HepG2 (cell line): ENCODE data around the gene ZNF771. TPM values are rescaled to one million over a fixed set of nuclear protein-coding genes. Genes with fewer than 3 reads are reported as not detected.
A peak's percentile ranks its signal among the peaks of the same experiment; 100 is the strongest.

Source experiments
- ATAC-seq: fragments of 200-7000 bp; cut with Tn5 transposase; 3 replicates; pipeline ENCODE4 v1.9.1; 2020; ENCODE audit warnings: mild to moderate bottlenecking, moderate library complexity
- BruUV-seq: library from RNA; stranded (reverse); fragments of 400-500 nt; replicated peaks from 2 replicates; lab custom pipeline; 2021; lab: Mats Ljungman, UMichigan
- CTCF ChIA-PET: fragments of 300-600 bp; formaldehyde crosslinking; extraction: SDS; loops from one replicate; lab custom pipeline; 2021; ENCODE audit warnings: low total read pairs, inconsistent platforms, low intra/inter-chr PET ratio; lab: Yijun Ruan, JAX
- POLR2A ChIA-PET: fragments of 350-600 bp; sonication (Branson Sonifier 250); formaldehyde crosslinking; loops from one replicate; lab custom pipeline; 2020; ENCODE audit warnings: antibody characterized with exemption, inconsistent platforms; lab: Yijun Ruan, JAX
- DNase-seq: peaks from one replicate; pipeline ENCODE4 v3.0.0-alpha.2; 2015; ENCODE audit warnings: low spot score
- FAIRE-seq: peaks from 3 replicates; lab custom pipeline; 2011; peaks lifted over from hg19 to GRCh38; lab: Jason Lieb, UNC
- H2AFZ ChIP-seq: one replicate; pipeline ENCODE4 v1.6.1; 2011; ENCODE audit warnings: low read length, inconsistent platforms
- H3K27ac ChIP-seq: fragments of 300-600 bp; 3 replicates; pipeline ENCODE4 v1.8.0; 2011; ENCODE audit warnings: mixed run types, mild to moderate bottlenecking, mixed read lengths, low read length, inconsistent platforms; ENCODE audit not compliant: insufficient read depth; ENCODE audit errors: extremely low read length
- H3K27me3 ChIP-seq, 2 experiments: fragments of 200-600 bp in 1 of 2; 2 replicates in 1 of 2; 3 replicates in 1 of 2; pipeline versions ENCODE4 v1.6.0 to v1.8.0; 2011; ENCODE audit warnings: low read length in 2 of 2, mild to moderate bottlenecking in 2 of 2, moderate library complexity in 2 of 2, inconsistent platforms in 1 of 2; ENCODE audit not compliant: insufficient read depth in 2 of 2, control insufficient read depth in 1 of 2
- H3K36me3 ChIP-seq, 2 experiments: fragments of 200-600 bp in 1 of 2; replicated peaks in 1 of 2; 2 replicates in 1 of 2; 3 replicates in 1 of 2; pipeline versions ENCODE4 v1.5.1 to v1.8.0; 2011; ENCODE audit warnings: low read length in 2 of 2, inconsistent platforms in 1 of 2; ENCODE audit not compliant: insufficient read depth in 2 of 2, control insufficient read depth in 1 of 2
- H3K4me1 ChIP-seq: 2 replicates; pipeline ENCODE4 v1.5.1; 2012; ENCODE audit warnings: low read length, inconsistent platforms; ENCODE audit not compliant: insufficient read depth
- H3K4me2 ChIP-seq: 2 replicates; pipeline ENCODE4 v1.6.0; 2011; ENCODE audit warnings: low read depth, low read length, inconsistent platforms
- H3K4me3 ChIP-seq, 3 experiments: fragments of 200-600 bp in 1 of 3; sonication (generic), shearing (Covaris generic) in 1 of 3; replicated peaks in 1 of 3; 2 replicates each; pipeline ENCODE4 v1.5.1; 2011 to 2016; ENCODE audit warnings: low read length in 3 of 3, inconsistent platforms in 2 of 3, low read depth in 2 of 3, mild to moderate bottlenecking in 2 of 3, control low read depth in 1 of 3, mixed read lengths in 1 of 3; ENCODE audit not compliant: insufficient read depth in 1 of 3
- H3K79me2 ChIP-seq: one replicate; pipeline ENCODE4 v1.6.1; 2011; ENCODE audit warnings: low read length, inconsistent platforms; ENCODE audit not compliant: insufficient read depth
- H3K9ac ChIP-seq: 2 replicates; pipeline ENCODE4 v1.6.0; 2011; ENCODE audit warnings: mild to moderate bottlenecking, low read depth, low read length, inconsistent platforms; ENCODE audit not compliant: insufficient read depth
- H3K9me3 ChIP-seq: 2 replicates; pipeline ENCODE4 v1.5.1; 2012; ENCODE audit warnings: mild to moderate bottlenecking, low read length
- H4K20me1 ChIP-seq: 2 replicates; pipeline ENCODE4 v1.6.0; 2011; ENCODE audit warnings: inconsistent platforms, mild to moderate bottlenecking, low read length, moderate library complexity; ENCODE audit not compliant: insufficient read depth
- DR1 ChIP-seq: sonication (generic); formaldehyde crosslinking; IDR thresholded peaks from 2 replicates; pipeline ENCODE4 v1.8.0; 2021; ENCODE audit warnings: mild to moderate bottlenecking, missing genetic modification reagents, inconsistent platforms
- MYC ChIP-seq: sonication (generic); formaldehyde crosslinking; IDR thresholded peaks from 2 replicates; pipeline ENCODE4 v1.9.0; 2021; ENCODE audit warnings: missing genetic modification reagents, borderline replicate concordance
- ZFP37 ChIP-seq: sonication (generic); formaldehyde crosslinking; IDR thresholded peaks from 2 replicates; pipeline ENCODE4 v1.4.0; 2020; ENCODE audit warnings: missing genetic modification reagents, borderline replicate concordance
- ZNF720 ChIP-seq: sonication (generic); formaldehyde crosslinking; IDR thresholded peaks from 2 replicates; pipeline ENCODE4 v1.4.0; 2020; ENCODE audit warnings: missing genetic modification reagents
- ZSCAN20 ChIP-seq: sonication (generic); formaldehyde crosslinking; IDR thresholded peaks from 2 replicates; pipeline ENCODE4 v1.4.0; 2020; ENCODE audit warnings: missing genetic modification reagents, mild to moderate bottlenecking, borderline replicate concordance
- WGBS: methylation state at CpG from one replicate; pipeline ENCODE4 v1.1.6; 2017; ENCODE audit warnings: low lambda C conversion rate; 5-methylcytosine and 5-hydroxymethylcytosine counted together
- in situ Hi-C: cut with HindIII; loops from 2 replicates; pipeline ENCODE4 v1.10.0; 2017; ENCODE audit warnings: low pct_unique_long_range_greater_than_20kb; ENCODE audit not compliant: extremely low pct_ligation_motif_present
- intact Hi-C: fragments of 100-400 bp; cut with micrococcal nuclease; formaldehyde crosslinking; loops from one replicate; pipeline ENCODE4 v1.10.0; 2022; ENCODE audit not compliant: unreplicated experiment
- polyA plus RNA-seq, 8 experiments: library from polyadenylated mRNA; depleted of rRNA in 3 of 8; stranded (reverse) in 7 of 8; unstranded in 1 of 8; fragments of >200 nt; fragmentation: Illumina TruSeq in 4 of 8; extraction: Trizol in 4 of 8; gene quantifications; 2 replicates each; pipeline versions ENCODE4 v1.2.1 to v1.2.3, GENCODE V29; 2011 to 2016; ENCODE audit warnings: low read depth in 4 of 8, missing spikeins in 1 of 8, mixed read lengths in 1 of 8; ENCODE audit not compliant: insufficient read depth in 1 of 8
- total RNA-seq, 5 experiments: library from RNA; depleted of rRNA; stranded (reverse); fragments of >200 nt; fragmentation: Illumina TruSeq; extraction: Trizol; gene quantifications; 2 replicates each; pipeline ENCODE4 v1.2.3, GENCODE V29; 2016; ENCODE audit warnings: low read depth in 1 of 5
- TF ChIP-seq, protein P1 (sequence below): sonication (generic); formaldehyde crosslinking; IDR thresholded peaks from 2 replicates; pipeline ENCODE4 v1.4.0; 2020; ENCODE audit warnings: missing genetic modification reagents, borderline replicate concordance
- TF ChIP-seq, protein P2 (sequence below): sonication (generic); formaldehyde crosslinking; IDR thresholded peaks from 2 replicates; pipeline ENCODE4 v1.5.0; 2020; ENCODE audit warnings: mild to moderate bottlenecking, missing genetic modification reagents
- TF ChIP-seq, protein P3 (sequence below): sonication (generic); formaldehyde crosslinking; IDR thresholded peaks from 2 replicates; pipeline ENCODE4 v1.5.0; 2020; ENCODE audit warnings: missing genetic modification reagents
- TF ChIP-seq, protein P4 (sequence below): sonication (generic); formaldehyde crosslinking; IDR thresholded peaks from 2 replicates; pipeline ENCODE4 v1.9.0; 2021; ENCODE audit warnings: missing genetic modification reagents, borderline replicate concordance

ZNF771 gene
- total and polyA plus RNA-seq, 2 of the 13 experiments (the other 11 are each of a cell fraction or from before 2014, with no cell fraction given), result 5.0 to 11.8 TPM

DNA sequence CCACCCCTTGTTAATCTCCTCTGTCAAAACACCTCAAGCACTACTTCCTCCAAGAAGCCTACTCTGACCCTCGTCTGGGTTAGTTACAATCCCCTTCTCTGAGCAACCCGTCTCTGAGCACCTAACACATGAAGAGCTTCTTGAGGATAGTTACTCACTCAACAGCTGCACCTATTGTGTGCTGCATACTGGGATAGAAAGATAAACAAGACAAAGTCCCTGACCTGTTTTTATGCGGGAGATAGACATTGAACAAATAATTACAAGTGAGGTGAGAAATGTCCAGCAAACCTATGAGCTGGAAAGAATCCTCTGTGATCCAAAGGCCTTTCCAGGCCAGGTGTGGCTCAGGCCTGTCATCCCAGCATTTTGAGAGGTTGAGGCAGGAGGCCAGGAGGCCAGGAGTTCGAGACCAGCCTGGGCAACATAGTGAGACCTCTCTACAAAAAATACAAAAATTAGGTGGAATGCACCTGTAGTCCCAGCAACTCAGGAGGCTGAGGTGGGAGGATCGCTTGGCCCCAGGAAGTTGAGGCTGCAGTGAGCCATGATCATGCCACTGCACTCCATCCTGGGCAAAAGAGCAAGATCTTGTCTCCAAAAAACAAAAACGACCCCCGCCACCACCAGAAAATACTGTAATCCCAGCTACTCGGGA lies 5.5 kb upstream of the ZNF771 start:
- BruUV-seq, result no TSS peak
- H3K27ac ChIP-seq, result peak overlapping the region; percentile 87
- no peaks in the 10 kb centered on the region for H3K27me3 ChIP-seq
- H4K20me1 ChIP-seq, result no peaks in the 10 kb centered on the region
- peak overlapping the region; percentile 52 for H3K9ac ChIP-seq
- in situ Hi-C loops, result no loop called here
- ChIA-PET CTCF (no interaction called here), POLR2A (interaction anchor here (0.6 to 3.3 kb wide), 9 partner anchors 8 to 199 kb away, joined by 3 to 14 read pairs (median 4); partner anchors contain the start of genes CD2BP2, DCTPP1 and TBC1D10B)
- peaks cover 6% of the 10 kb centered on the region for H3K79me2 ChIP-seq
- peak; percentile 77 for ATAC-seq
- H3K9me3 ChIP-seq, result no peaks in the 10 kb centered on the region
- peak overlapping the region in 1 of 3 experiments; percentile 3; a peak in 2 of 6 replicates for H3K4me3 ChIP-seq
- DNase-seq, result peak; percentile 97
- H3K4me2 ChIP-seq, result peak overlapping the region; percentile 84
- peaks cover 3 to 17% of the 10 kb centered on the region in 2 experiments; a peak in 4 of 5 replicates for H3K36me3 ChIP-seq
- 31% methylated on average over 8 of the region's 8 CpGs for WGBS
- H2AFZ ChIP-seq, result no peak overlapping the region
- FAIRE-seq, result peak; percentile 77
- peaks cover 46% of the 10 kb centered on the region for H3K4me1 ChIP-seq
- intact Hi-C loops, result no loop called here
- TF ChIP-seq DR1 (no peak), ZSCAN20 (peak; percentile 80; the same call in 1 of the 2 replicates), ZFP37 (no peak), ZNF720 (CRISPR knock-in tag) (no peak), MYC (CRISPR knock-in tag) (no peak)
- TF ChIP-seq, protein P1, sequence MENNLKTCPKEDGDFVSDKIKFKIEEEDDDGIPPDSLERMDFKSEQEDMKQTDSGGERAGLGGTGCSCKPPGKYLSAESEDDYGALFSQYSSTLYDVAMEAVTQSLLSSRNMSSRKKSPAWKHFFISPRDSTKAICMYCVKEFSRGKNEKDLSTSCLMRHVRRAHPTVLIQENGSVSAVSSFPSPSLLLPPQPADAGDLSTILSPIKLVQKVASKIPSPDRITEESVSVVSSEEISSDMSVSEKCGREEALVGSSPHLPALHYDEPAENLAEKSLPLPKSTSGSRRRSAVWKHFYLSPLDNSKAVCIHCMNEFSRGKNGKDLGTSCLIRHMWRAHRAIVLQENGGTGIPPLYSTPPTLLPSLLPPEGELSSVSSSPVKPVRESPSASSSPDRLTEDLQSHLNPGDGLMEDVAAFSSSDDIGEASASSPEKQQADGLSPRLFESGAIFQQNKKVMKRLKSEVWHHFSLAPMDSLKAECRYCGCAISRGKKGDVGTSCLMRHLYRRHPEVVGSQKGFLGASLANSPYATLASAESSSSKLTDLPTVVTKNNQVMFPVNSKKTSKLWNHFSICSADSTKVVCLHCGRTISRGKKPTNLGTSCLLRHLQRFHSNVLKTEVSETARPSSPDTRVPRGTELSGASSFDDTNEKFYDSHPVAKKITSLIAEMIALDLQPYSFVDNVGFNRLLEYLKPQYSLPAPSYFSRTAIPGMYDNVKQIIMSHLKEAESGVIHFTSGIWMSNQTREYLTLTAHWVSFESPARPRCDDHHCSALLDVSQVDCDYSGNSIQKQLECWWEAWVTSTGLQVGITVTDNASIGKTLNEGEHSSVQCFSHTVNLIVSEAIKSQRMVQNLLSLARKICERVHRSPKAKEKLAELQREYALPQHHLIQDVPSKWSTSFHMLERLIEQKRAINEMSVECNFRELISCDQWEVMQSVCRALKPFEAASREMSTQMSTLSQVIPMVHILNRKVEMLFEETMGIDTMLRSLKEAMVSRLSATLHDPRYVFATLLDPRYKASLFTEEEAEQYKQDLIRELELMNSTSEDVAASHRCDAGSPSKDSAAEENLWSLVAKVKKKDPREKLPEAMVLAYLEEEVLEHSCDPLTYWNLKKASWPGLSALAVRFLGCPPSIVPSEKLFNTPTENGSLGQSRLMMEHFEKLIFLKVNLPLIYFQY (CRISPR knock-in tag), result peak; percentile 91
- TF ChIP-seq, protein P2, sequence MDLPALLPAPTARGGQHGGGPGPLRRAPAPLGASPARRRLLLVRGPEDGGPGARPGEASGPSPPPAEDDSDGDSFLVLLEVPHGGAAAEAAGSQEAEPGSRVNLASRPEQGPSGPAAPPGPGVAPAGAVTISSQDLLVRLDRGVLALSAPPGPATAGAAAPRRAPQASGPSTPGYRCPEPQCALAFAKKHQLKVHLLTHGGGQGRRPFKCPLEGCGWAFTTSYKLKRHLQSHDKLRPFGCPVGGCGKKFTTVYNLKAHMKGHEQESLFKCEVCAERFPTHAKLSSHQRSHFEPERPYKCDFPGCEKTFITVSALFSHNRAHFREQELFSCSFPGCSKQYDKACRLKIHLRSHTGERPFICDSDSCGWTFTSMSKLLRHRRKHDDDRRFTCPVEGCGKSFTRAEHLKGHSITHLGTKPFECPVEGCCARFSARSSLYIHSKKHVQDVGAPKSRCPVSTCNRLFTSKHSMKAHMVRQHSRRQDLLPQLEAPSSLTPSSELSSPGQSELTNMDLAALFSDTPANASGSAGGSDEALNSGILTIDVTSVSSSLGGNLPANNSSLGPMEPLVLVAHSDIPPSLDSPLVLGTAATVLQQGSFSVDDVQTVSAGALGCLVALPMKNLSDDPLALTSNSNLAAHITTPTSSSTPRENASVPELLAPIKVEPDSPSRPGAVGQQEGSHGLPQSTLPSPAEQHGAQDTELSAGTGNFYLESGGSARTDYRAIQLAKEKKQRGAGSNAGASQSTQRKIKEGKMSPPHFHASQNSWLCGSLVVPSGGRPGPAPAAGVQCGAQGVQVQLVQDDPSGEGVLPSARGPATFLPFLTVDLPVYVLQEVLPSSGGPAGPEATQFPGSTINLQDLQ (CRISPR knock-in tag), result no peak
- TF ChIP-seq, protein P3, sequence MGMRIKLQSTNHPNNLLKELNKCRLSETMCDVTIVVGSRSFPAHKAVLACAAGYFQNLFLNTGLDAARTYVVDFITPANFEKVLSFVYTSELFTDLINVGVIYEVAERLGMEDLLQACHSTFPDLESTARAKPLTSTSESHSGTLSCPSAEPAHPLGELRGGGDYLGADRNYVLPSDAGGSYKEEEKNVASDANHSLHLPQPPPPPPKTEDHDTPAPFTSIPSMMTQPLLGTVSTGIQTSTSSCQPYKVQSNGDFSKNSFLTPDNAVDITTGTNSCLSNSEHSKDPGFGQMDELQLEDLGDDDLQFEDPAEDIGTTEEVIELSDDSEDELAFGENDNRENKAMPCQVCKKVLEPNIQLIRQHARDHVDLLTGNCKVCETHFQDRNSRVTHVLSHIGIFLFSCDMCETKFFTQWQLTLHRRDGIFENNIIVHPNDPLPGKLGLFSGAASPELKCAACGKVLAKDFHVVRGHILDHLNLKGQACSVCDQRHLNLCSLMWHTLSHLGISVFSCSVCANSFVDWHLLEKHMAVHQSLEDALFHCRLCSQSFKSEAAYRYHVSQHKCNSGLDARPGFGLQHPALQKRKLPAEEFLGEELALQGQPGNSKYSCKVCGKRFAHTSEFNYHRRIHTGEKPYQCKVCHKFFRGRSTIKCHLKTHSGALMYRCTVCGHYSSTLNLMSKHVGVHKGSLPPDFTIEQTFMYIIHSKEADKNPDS (CRISPR knock-in tag), result peak; percentile 69; the same call in 1 of the 2 replicates
- TF ChIP-seq, protein P4, sequence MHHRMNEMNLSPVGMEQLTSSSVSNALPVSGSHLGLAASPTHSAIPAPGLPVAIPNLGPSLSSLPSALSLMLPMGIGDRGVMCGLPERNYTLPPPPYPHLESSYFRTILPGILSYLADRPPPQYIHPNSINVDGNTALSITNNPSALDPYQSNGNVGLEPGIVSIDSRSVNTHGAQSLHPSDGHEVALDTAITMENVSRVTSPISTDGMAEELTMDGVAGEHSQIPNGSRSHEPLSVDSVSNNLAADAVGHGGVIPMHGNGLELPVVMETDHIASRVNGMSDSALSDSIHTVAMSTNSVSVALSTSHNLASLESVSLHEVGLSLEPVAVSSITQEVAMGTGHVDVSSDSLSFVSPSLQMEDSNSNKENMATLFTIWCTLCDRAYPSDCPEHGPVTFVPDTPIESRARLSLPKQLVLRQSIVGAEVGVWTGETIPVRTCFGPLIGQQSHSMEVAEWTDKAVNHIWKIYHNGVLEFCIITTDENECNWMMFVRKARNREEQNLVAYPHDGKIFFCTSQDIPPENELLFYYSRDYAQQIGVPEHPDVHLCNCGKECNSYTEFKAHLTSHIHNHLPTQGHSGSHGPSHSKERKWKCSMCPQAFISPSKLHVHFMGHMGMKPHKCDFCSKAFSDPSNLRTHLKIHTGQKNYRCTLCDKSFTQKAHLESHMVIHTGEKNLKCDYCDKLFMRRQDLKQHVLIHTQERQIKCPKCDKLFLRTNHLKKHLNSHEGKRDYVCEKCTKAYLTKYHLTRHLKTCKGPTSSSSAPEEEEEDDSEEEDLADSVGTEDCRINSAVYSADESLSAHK (CRISPR knock-in tag), result no peak
